GM12801 (cell line): Measurements from ENCODE around the gene LEFTY1.

Experiments used
- TF ChIP-seq, protein P1 (sequence below): IDR thresholded peaks from one replicate; pipeline ENCODE4 v1.5.1; 2011; ENCODE audit warnings: control low read depth; ENCODE audit not compliant: insufficient read length; ENCODE audit errors: extremely low read depth

LEFTY1 gene, protein sequence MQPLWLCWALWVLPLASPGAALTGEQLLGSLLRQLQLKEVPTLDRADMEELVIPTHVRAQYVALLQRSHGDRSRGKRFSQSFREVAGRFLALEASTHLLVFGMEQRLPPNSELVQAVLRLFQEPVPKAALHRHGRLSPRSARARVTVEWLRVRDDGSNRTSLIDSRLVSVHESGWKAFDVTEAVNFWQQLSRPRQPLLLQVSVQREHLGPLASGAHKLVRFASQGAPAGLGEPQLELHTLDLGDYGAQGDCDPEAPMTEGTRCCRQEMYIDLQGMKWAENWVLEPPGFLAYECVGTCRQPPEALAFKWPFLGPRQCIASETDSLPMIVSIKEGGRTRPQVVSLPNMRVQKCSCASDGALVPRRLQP

DNA sequence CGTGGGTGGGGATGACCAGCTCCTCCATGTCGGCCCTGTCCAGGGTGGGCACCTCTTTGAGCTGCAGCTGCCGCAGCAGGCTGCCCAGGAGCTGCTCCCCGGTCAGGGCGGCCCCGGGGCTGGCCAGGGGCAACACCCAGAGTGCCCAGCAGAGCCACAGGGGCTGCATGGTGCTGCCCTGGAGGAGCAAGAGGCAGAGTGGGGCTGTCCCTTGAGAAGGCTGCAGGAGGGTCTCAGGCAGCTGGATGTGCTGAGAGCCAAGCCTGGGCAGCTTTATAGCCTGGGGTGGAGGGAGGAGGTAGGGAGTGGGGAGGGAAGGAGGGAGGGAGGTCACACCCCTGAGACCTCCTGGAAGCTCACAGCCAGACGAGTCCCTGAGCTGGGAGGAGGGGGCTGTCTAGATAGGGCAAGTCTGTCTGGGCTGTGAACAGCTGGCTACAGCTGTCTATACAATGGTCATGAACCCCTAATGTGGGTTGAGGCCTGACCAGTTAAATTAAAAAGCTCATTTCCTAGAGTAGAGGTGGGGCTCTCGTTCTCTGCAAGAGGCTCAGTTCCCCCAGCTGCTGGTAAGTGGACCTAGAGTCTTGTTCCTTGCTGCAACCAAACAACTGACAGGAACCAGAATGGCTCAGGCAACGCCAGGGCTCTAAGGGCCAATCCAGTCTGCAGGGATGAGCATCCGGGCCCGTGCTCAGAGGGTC is at the start of gene LEFTY1:
TSS of gene LEFTY1 (minus strand) at position 249 of the 704 bp plus-strand sequence. CDS start at position 169, 80 bp downstream.
- TF ChIP-seq, protein P1, sequence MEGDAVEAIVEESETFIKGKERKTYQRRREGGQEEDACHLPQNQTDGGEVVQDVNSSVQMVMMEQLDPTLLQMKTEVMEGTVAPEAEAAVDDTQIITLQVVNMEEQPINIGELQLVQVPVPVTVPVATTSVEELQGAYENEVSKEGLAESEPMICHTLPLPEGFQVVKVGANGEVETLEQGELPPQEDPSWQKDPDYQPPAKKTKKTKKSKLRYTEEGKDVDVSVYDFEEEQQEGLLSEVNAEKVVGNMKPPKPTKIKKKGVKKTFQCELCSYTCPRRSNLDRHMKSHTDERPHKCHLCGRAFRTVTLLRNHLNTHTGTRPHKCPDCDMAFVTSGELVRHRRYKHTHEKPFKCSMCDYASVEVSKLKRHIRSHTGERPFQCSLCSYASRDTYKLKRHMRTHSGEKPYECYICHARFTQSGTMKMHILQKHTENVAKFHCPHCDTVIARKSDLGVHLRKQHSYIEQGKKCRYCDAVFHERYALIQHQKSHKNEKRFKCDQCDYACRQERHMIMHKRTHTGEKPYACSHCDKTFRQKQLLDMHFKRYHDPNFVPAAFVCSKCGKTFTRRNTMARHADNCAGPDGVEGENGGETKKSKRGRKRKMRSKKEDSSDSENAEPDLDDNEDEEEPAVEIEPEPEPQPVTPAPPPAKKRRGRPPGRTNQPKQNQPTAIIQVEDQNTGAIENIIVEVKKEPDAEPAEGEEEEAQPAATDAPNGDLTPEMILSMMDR, result no peak

DNA sequence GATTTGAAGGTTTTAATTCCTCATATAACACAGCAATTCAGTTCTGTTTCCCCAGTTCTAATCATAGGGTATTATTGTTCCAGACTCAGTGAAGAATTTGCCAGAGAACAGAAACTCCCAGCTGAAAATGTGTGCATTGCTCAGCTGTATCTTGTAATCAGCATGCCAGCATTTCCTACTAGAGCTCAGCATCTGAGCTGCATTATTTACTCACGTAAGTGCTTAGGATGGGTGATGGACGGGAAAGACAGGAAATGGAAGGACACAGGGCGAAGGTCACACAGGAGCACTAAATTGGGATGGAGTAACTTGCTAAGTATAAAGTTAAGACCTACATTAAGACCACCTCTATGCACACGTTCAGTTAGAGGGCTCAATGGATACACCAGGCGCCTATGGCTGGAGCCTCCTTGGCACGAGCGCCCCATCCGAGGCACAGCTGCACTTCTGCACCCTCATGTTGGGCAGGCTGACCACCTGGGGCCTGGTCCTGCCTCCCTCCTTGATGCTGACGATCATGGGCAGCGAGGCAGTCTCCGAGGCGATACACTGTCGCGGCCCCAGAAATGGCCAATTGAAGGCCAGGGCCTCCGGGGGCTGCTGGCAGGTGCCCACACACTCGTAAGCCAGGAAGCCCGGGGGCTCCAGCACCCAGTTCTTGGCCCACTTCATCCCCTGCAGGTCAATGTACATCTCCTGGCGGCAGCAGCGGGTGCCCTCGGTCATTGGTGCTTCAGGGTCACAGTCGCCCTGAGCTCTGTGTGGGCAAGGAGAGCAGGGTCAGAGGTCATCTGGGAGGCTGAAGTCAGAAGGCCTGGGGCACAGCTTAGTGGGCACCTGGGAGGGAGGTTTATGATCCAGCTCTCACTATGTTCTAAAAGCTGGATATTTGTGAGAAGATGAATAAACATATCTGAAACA is 48.4 kb upstream of the LEFTY1 start:
- TF ChIP-seq, protein P1, result no peak

DNA sequence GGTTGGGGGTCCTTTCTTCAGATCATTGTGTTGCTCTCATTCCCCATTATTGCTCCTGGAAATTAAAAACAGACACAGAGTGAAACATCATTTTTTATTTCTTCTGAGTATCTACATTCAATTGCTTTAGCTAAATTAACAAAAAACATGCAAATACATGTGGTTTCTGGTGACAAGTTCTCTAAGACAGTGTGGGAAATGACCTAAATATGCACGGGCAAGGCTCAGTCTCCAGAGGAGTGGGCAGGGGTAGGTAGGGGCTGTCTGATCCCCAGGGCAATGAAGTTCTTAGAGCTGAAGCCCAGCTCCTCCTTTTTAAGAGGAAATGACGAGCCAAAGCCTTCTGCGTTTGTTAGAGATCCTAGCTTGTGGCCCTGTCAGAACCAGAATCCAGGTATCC is 47.6 kb upstream of the LEFTY1 start:
- TF ChIP-seq, protein P1, result no peak

DNA sequence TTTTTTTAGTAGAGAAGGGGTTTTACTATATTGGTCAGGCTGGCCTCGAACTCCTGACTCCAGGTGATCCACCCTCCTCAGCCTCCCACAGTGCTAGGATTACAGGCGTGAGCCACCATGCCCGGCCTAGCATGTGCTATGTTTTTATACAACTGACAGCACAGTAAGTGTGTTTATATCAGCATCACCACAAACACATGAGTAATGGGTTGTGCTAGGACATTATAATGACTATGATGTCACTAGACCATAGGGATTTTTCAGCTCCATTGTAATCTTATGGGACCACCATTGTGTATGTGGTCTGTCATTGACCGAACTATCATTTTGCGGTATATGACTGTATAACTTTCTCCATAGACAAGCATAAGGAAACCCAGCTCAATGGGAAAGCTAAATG is 45.8 kb upstream of the LEFTY1 start:
- TF ChIP-seq, protein P1, result no peak

DNA sequence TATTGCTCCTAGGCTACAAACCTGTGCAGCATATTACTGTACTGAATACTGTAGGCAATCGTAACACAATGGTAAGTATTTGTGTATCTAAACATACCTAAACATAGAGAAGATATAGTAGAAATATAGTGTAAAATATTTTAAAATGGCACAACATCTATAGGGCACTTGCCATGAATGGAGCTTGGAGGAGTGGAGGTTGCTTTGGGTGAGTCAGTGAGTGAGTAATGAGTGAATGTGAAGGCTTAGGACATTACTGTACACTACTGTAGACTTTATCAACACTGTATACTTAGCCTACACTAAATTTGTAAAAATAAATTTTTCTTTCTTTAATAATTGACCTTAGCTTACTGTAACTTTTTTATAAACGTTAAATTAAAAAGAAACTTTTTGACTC is 44.1 kb upstream of the LEFTY1 start:
- TF ChIP-seq, protein P1, result no peak

DNA sequence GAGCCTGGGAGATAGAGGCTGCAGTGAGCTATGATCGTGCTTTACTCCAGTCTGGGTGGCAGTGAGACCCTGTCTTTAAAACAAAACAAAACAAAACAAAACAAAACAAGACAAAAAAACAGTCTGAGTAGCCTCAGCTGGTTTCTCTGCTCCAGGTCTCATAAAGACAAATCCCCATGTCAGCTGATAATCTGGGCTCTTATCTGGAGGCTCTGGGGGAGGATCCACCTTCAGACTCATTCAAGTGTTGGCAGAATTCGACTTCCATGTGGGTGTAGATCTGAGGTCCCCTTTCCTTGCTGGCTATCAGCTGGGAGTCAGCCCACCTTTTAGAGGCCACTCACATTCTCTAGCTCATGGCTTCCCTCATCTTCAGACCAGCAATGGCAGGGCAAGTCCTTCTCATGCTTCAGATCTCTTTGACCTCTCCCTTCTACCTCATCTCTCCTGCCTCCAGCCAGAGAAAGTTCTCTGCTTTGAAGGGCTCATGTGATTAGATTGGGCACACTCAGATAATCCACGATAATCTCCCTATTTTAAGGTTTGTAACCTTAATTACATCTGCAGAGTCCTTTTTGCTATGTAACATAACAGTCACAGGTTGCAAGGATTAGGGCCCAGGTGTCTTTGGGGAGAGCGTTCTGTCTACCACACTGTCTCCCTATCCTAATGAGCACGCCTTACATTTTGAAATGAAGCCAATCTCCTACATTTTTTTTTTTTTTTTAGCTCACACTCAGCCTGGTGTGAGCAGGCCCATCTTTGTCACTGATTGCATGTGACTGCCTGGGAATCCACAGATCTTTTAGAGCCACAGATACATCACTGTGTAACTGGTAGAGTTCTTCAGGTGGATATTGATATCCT is 42.6 kb upstream of the LEFTY1 start:
- TF ChIP-seq, protein P1, result no peak
